ENCODE measurements around the gene CACNA2D4.

The CACNA2D4 gene

DNA sequence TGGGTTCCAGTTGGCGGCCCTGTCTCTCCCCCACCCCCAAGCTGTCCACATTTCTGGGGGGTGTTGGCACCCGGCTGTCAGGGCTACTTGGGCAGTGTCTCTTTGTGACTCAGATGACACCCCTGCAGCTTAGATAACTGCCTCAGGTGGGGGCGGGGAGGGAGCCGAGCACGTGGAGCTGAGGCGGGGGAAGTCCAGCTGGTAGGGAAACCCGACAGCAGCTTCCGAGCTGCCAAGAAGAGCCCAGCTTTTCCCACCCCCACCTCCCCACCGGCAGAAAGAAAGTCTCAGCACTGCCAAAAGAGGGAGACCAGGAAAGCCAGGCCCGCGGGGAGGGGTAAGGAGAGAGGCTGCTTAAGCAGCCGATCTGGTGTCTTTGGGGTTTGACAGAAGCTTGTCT, 96.6 kb downstream of the CACNA2D4 start:
- in situ Hi-C loops (cut with MboI; ENCODE audit: low sequenced_read_pairs), result no loop called here

DNA sequence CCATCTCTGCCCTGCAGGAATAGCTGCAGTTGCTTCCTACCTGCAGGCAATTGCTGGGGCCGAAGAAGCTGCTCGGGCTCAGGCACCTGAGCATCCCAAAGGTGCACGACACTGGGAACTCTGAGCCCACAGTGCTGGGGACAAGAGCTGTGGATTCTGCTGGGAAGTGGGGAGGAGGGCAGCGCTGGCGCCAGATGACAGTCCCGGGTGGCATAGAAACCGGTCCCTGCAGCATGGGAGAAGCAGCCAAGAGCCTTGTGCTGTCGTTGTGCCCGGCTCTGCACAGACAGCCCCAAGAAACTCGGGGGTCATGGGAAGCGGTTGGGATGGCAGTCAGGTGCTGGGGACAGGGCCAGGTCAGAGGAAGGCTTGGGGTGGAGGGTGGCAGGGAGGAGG, 97.6 kb downstream of the CACNA2D4 start:
- in situ Hi-C loops (cut with MboI; ENCODE audit: low sequenced_read_pairs), result no loop called here

DNA sequence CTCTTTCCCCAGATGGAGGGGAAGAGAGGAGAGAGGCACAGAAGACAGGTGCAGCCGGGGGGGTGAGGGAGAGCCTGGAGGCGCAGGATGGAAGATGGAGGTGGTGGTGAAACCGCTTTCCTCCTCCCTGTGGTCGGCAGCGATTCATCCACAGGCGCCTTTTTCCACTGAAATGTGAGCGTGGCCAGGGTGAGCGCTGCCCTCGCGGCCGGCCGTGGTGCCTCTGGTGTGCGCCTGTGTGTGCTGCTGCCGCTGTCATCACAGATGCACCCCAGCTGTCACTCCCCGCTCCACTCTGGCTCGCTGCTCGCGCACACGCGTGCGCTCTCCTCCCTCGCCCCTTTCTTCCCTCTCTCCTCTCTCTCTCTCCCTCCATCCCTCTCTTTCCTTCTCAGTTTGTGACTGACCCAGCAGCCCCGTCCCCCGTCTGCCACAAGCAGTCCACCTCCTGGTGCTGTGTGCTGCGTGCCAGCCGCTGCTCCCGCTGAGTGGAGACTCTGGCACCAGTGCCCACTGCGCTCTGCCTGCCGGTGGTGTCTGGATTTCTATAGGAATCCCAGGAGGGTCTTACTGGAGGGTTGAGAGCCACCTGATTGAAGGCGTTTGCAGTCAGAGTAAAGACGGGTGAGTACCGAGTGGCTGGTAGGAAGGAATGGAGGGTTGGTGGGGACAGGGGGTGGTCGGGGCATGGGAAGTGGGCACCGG, 98.1 kb downstream of the CACNA2D4 start, which contains the start of gene LRTM2:
LRTM2 (plus strand) TSS at position 375 of the 705 bp plus-strand sequence. CDS start 7,584 bp downstream, outside the sequence.
- in situ Hi-C loops (cut with MboI; ENCODE audit: low sequenced_read_pairs), result no loop called here

DNA sequence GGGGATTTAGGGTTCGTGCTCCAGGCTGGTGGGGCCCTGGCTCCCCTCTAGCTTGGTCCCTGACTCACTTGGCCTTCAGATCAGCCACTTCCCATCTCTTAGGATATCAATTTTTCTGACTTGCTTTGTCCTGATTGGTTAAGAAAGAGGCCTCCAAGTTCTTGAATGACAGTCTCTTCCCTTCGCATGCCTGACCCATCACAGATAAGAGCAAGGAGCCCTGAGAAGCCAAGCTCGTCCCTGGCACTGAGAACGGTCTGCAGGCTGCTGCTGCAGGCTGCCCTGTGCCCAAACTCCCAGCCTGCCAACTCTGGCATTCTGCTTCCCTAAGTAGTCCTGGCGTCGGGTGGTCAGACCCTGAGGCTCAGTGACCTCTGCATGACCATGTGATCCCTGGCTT, 98.9 kb downstream of the CACNA2D4 start:
- in situ Hi-C loops (cut with MboI; ENCODE audit: low sequenced_read_pairs), result loop anchor here (10.0 kb wide), 1 partner anchor 115 kb away; no protein-coding TSS in a partner anchor

DNA sequence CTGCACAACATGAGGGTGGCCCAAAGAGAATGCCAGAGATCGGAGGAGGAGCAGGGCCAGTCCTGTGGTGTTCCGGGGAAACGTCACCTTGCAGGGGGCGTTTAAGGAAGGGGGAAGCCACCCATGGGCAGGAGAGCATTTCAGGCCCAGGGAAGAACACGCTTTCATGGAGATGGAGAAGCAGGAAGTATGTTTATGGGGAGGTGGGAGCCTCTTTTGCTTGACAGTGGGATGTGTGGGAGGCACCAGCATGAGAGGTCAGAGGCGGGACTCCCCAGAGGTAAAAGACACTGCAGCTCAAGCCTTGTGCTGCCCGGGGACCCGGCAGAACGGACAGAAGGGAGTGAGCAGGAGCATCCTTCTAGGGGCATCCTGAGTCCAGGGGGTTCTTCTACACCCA, 99.4 kb downstream of the CACNA2D4 start:
- in situ Hi-C loops (cut with MboI; ENCODE audit: low sequenced_read_pairs), result loop anchor here (10.0 kb wide), 1 partner anchor 116 kb away; no protein-coding TSS in a partner anchor

DNA sequence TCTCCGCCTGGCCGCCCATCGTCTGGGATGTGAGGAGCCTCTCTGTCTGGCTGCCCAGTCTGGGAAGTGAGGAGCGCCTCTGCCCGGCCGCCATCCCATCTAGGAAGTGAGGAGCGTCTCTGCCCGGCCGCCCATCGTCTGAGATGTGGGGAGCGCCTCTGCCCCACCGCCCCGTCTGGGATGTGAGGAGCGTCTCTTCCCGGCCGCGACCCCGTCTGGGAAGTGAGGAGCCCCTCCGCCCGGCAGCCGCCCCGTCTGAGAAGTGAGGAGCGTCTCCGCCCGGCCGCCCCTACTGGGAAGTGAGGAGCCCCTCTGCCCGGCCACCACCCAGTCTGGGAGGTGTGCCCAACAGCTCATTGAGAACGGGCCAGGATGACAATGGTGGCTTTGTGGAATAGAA, 100.5 kb downstream of the CACNA2D4 start:
- in situ Hi-C loops (cut with MboI; ENCODE audit: low sequenced_read_pairs), result loop anchor here (10.0 kb wide), 1 partner anchor 117 kb away; no protein-coding TSS in a partner anchor

DNA sequence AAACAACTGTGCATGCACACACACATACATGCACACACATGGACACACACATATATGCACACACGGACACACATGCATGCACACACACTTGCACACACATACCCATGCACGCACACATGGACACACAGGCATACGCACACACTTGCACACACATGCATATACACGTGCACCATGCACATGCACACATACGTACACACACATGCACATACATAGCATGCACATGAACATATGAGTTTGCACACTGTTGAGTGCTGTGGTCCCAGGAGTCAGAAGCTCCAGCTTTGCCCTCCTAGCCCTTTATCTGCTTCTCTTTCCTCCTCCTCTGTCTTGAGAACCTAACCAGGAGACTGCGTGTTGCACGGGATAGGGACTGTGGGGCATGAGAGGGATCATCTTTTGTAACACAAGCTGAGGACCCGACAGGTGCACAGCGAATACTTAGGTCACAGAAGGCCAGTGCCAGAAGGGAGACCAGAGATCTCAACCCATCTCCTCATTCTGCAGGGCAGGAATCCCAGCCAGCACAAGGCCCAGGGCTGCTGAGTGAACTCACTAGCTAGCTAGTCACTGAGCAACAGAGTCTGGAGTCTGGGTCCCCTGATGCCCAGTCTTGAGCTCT, 101.6 kb downstream of the CACNA2D4 start:
- in situ Hi-C loops (cut with MboI; ENCODE audit: low sequenced_read_pairs), result loop anchor here (10.0 kb wide), 1 partner anchor 118 kb away; no protein-coding TSS in a partner anchor

DNA sequence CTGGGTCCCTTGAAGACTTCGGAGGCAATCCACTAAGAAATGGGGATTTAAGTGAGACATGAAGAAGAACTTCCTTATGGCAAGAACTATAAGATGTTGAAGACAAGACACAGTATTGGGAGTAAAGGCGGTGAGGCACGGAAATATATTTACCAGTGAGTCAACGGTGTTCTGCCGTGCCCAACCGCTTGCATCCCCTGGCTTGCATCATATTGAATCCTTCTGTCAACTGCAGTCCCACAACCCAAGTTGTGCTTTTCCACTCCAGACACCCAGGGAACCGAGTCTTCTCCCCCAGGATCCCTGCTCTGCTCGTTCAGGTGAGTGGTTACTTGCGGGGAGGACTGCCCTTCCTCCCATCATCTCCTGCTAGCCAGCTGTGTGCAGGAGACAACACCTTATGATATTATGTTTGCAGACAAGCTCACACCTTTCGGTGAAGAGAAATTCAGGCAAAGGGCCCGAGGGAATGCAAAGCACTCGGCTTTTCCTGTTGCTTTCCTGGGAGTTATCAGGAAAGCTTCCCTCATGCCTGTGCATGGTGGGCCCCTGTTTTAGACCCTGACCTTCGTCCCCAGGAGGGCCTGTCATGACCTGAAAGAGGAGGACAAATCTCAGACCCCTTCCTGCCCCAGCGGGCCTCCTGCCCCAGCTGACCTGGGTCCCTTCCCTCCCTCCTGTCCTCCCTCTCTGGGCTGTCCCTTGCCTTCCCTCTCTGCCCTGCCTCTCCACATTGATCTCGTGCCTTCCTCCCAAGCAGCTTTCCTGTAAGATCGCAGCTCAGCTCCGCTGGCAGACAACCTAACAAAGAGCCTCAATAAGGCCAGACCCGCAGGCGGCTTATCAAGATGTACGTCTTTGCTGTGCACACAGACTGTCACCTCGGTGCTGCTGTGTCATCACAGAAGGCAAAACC, 102.4 kb downstream of the CACNA2D4 start:
- in situ Hi-C loops (cut with MboI; ENCODE audit: low sequenced_read_pairs), result loop anchor here (10.0 kb wide), 1 partner anchor 119 kb away; no protein-coding TSS in a partner anchor

DNA sequence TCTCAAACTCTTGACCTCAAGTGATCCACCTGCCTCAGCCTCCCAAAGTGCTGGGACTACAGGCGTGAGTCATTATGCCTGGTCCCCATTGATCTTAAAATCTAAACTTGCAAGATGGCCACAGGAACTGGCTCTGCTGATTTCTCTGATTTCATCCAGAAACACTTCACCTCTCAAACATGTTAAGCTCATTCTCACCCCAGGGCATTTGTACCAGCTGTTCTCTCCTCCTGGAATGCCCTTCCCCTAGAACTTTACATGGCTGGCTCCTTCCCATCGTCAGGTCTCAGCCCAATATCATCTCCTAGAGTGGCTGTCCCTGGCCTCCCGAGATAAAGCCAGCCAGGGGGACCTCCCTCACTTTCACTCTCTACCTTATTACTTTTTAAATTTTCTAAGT, 103.3 kb downstream of the CACNA2D4 start:
- in situ Hi-C loops (cut with MboI; ENCODE audit: low sequenced_read_pairs), result loop anchor here (10.0 kb wide), 1 partner anchor 120 kb away; no protein-coding TSS in a partner anchor

DNA sequence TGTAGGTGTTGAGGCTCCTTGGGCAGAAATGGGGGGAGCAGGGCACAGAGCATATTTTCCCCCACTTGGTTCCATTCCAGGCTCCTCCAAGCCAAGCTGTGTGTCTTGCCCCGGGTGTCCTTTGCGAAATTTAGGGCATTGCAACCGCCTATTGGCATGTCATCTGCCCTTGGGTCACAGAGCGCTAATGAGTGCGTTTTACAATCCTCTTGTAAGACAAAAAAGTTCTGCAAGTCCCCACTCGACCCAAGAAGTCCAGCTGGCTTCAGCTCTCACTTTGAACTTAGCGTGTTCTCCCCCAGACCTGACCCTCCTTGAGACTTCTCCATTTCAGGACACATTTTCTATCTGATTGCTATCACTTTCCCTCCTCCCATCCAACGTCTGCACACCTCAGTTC, 104.2 kb downstream of the CACNA2D4 start:
- in situ Hi-C loops (cut with MboI; ENCODE audit: low sequenced_read_pairs), result loop anchor here (10.0 kb wide), 1 partner anchor 121 kb away; no protein-coding TSS in a partner anchor

DNA sequence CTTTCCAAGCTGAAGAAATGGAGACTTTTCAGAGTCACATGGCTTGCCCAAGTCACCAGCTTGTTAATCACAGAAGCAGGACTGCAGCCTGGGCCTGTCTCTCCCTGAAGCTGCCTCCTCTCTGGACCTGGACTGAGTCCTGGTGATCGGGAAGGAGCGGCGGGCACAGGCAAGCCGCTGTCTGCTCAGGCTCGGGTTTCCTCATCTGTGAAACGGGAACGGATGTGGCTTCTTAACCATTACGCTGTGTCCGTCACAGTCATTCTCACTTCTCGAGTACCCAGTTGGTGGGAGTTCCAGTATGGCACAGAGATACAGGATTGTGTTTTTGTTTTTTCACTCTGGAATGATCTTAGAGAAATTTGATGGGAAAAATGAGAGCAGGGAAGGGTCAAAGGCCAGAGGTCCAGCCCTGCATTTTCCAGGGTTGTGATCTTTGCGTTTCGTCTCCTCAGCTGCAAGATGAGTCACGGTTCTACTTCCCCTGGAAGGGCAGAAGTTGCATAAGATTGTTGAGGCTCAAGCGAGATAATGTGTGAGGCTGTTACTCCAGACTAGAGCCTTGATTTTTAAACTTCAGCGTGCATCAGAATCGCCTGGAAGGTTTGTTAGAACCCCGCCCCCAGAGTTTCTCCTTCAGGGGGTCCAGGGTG, 105.7 kb downstream of the CACNA2D4 start:
- in situ Hi-C loops (cut with MboI; ENCODE audit: low sequenced_read_pairs), result loop anchor here (10.0 kb wide), 1 partner anchor 122 kb away; no protein-coding TSS in a partner anchor

DNA sequence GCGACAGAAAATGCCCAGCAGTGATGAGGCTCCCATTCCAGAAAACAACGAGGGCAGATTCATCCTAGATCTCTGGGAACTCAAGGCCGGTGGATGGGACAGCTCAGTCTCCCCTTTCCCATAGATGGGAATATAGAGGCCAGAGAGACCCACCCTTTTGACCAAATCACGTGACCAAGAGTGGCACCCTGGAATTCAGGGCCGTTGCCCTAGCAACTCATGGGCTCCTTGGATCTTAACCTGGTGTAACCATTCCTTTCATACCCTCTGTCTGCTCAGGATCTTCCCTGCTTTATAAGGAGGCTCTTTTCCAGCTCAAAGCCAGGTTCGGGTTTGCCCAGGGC, 106.5 kb downstream of the CACNA2D4 start:
- in situ Hi-C loops (cut with MboI; ENCODE audit: low sequenced_read_pairs), result loop anchor here (10.0 kb wide), 1 partner anchor 123 kb away; no protein-coding TSS in a partner anchor

DNA sequence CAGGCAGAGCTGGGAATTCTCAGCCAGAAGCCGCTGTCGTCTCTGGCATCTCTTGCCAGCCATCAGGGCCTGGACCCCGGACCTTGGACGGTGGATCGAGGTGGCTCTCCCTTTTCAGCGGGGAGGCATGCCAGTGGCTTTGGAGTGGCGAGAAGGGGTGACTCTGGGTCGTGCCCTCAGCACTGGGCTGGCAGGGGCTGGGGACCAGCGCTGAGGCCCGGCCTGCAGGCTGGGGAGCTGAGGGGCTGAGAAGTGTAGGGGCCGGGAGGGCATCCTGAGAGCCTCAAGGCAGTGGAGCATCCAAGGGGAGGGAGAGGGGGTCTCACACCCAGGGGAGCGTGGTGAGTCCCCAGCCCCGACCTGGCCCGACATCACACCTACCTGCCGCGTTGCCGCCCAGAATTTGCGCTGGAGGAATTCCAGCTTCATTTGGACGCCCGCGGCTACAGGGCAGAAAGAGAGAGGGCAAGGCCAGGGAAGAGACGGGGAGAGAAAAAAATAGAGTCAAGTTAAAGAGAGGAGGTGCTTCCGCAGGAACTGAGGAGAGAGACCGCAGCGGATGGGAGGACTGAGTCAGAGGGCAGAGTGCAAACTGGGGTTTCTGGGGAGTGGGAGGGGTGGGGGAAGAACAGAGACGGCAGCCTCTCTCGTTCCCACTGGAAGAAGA, 107.0 kb downstream of the CACNA2D4 start:
- in situ Hi-C loops (cut with MboI; ENCODE audit: low sequenced_read_pairs), result loop anchor here (10.0 kb wide), 1 partner anchor 123 kb away; no protein-coding TSS in a partner anchor

DNA sequence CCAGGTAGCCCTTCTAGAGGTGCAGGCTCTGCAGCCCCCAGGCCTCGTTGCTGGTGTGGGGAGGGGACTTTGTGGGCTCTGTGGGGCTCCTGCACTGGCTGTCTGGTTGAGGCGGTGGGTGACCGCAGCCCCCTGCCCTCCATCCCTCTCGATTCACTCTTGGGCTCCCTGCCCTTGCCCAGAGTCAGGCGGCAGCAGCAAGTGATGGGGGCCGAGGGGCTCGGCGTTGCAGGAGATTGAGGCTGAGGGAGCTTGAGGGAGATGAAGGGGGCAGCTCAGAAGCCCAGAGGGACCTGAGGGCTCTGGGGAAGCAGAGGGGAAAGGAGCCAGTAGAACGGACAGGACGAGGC, 107.5 kb downstream of the CACNA2D4 start:
- in situ Hi-C loops (cut with MboI; ENCODE audit: low sequenced_read_pairs), result loop anchor here (10.0 kb wide), 1 partner anchor 124 kb away; no protein-coding TSS in a partner anchor

DNA sequence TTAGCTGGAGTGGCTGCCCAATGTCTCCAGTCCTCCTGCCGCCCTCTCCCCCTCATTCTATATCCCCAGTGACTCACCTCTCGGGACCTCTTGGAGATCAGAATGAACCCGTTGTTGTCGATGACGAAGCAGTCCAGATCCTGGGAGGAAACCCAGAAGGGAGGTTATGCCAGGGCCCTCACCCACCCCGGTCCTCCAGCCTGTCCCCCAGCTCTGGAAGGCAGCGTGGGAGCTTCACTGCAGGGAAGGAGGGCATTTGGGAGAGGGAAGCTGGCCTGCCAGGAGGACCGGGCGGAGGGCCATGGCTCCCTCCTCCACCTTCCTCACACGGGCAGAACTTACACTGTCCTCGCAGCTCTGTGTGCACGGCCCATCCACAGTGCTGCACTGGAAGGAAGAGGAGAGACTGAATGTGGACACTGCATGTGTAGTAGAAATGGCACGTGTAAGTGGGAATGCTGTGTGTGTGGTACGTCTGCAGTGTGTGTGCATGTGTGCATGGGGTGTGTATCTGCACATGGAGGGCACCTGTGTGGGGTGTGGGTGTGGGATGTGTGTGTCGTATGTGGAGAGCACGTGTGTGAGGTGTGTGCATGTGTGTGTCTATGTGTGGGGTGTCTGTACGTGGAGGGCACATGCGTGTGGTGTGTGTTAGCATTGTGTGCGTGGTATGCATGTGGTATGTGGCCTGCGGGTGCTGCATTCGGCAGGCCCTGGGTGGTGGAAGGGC, 108.1 kb downstream of the CACNA2D4 start:
- in situ Hi-C loops (cut with MboI; ENCODE audit: low sequenced_read_pairs), result loop anchor here (10.0 kb wide), 1 partner anchor 124 kb away; no protein-coding TSS in a partner anchor

DNA sequence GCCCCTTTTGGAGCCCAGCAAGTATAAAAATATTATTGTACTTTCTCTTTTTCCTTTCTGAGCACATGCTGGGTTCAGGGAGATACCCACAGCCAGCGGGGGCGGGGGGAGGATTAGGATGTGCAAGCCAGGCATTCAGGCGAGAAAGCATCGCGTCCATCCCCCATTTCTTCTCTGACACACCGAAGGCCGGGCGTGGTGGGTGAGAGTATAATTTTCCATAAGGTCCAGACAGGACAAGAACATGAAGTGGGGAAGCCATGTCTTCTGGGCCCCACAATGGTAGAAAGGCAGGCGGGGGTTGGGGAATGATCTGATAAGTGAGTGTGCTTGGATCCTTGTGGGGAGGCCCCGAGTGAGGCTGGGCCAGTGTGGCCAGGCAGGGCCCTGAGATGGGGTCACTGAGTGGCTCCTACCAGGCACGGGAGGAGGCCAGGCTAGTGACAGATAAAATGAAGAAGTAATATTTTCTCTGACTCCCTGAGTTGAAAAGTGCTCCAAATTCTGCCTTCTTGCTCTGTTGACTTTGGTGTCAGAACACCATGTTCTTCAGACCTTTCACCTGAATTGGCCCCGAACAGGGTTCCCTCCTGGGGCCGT, 108.8 kb downstream of the CACNA2D4 start:
- in situ Hi-C loops (cut with MboI; ENCODE audit: low sequenced_read_pairs), result loop anchor here (10.0 kb wide), 1 partner anchor 125 kb away; no protein-coding TSS in a partner anchor

DNA sequence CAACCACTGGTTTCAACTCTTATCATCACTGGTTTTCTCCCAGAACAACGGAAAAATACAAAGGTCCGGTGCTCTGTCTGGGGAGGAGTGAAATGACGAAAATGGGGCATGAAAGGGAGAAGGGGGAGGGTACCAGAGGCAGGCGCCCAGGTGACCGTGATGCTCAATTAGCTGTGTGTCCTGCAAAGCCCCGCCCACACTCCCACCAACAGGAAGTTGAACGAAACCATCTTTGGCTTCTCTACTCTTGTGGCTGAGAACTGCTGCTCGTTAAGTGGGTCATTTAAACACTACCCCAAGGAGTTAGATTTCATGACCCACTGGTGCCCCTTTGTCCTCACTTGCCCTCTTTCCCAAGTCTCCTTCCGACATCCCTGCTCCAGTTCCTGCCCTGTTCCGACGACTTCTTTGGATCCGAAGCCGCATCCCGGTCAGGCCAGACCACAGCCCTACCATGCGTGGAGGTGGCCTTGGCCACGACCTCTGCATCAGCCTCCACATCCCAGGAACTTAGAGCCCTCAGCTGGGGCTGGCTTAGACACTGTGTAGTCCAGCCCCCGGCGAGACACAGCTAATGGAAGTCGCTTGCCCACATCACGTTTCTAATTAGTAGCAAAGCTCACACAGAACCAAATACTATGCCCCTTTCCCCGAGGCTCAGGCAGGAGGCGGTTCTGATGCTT, 109.5 kb downstream of the CACNA2D4 start:
- in situ Hi-C loops (cut with MboI; ENCODE audit: low sequenced_read_pairs), result no loop called here

All from HL-60/S4 (cell line).